H1 (cell line): Measurements from ENCODE around the gene TAF9. TPM values are rescaled to one million over a fixed set of nuclear protein-coding genes. Genes with fewer than 3 reads are reported as not detected.

Experiments
- CEBPB ChIP-seq: IDR thresholded peaks from 2 replicates; pipeline ENCODE4 v1.6.1; 2012; ENCODE audit warnings: low read depth, low read length
- HDAC6 ChIP-seq: IDR thresholded peaks from one replicate; pipeline ENCODE4 v1.7.1; 2012; ENCODE audit warnings: low read depth, mild to moderate bottlenecking, inconsistent platforms, low read length, moderate library complexity
- KDM1A ChIP-seq: fragments of 200-600, 300-600 bp; sonication (generic); IDR thresholded peaks from 2 replicates; pipeline ENCODE4 v1.7.1; 2016; ENCODE audit warnings: mild to moderate bottlenecking, low read length, borderline replicate concordance
- polyA plus RNA-seq, 7 experiments: library from polyadenylated mRNA; depleted of rRNA in 3 of 7; stranded (reverse) in 5 of 7; unstranded in 2 of 7; fragments of >200 nt in 5 of 7; fragments of 200-250 nt in 2 of 7; gene quantifications; 1 replicate in 5 of 7; 2 replicates in 1 of 7; 4 replicates in 1 of 7; pipeline versions ENCODE4 v1.2.1 to v1.2.3, GENCODE V29; 2011 to 2013; ENCODE audit warnings: missing spikeins in 2 of 7, mixed read lengths in 2 of 7
- total RNA-seq: library from RNA; stranded (reverse); fragmentation: NEBNext Ultra II Directional; extraction: Animal tissue kit (Norgen Biotek cat#: 25700); gene quantifications from 2 replicates; pipeline ENCODE4 v1.2.1, GENCODE V29; 2021

The TAF9 gene
- total and polyA plus RNA-seq, 2 of the 8 experiments (the other 6 are each of a cell fraction or from before 2014, with no cell fraction given): 85.1 to 135 TPM

GRCh38 chr5:69335341-69335935 is 33.9 kb downstream of the TAF9 start (continued):
- TF ChIP-seq KDM1A (no peak), CEBPB (no peak), HDAC6 (no peak)
